Mesenchymal stem cell (in vitro differentiated cells and primary cell): ENCODE data around the gene PEX5L.

ENCODE experiments used
- DNase-seq: peaks from one replicate; pipeline ENCODE4 v3.0.0-alpha.2; 2013
- H2AFZ ChIP-seq: one replicate; pipeline ENCODE4 v1.6.1; 2013; ENCODE audit warnings: low read depth, mild to moderate bottlenecking, control low read depth, inconsistent platforms, low read length, moderate library complexity
- H2AK5ac ChIP-seq: 2 replicates; pipeline ENCODE4 v1.6.1; 2013; ENCODE audit warnings: low read length, moderate library complexity, mild to moderate bottlenecking, inconsistent platforms; ENCODE audit not compliant: severe bottlenecking
- H2BK120ac ChIP-seq: one replicate; pipeline ENCODE4 v1.6.1; 2013; ENCODE audit warnings: low read depth, mild to moderate bottlenecking, inconsistent platforms, low read length, moderate library complexity
- H2BK12ac ChIP-seq, 2 experiments: one replicate each; pipeline ENCODE4 v1.6.1; 2013; ENCODE audit warnings: inconsistent platforms in 2 of 2, low read length in 2 of 2, mild to moderate bottlenecking in 2 of 2, moderate library complexity in 2 of 2, control low read depth in 1 of 2
- H2BK15ac ChIP-seq: one replicate; pipeline ENCODE4 v1.6.1; 2013; ENCODE audit warnings: mild to moderate bottlenecking, low read depth, inconsistent platforms; ENCODE audit not compliant: poor library complexity, severe bottlenecking
- H2BK5ac ChIP-seq: 2 replicates; pipeline ENCODE4 v1.6.1; 2013; ENCODE audit warnings: low read depth, mild to moderate bottlenecking, low read length, control low read depth, inconsistent platforms; ENCODE audit not compliant: poor library complexity, severe bottlenecking
- H3K14ac ChIP-seq, 2 experiments: one replicate each; pipeline ENCODE4 v1.6.1; 2013; ENCODE audit warnings: inconsistent platforms in 2 of 2, low read length in 2 of 2, control low read depth in 1 of 2, mild to moderate bottlenecking in 1 of 2, moderate library complexity in 1 of 2
- H3K18ac ChIP-seq, 2 experiments: one replicate each; pipeline ENCODE4 v1.6.1; 2013; ENCODE audit warnings: inconsistent platforms in 2 of 2, low read length in 2 of 2, control low read depth in 1 of 2, low read depth in 1 of 2, mild to moderate bottlenecking in 1 of 2
- H3K23ac ChIP-seq, 2 experiments: one replicate each; pipeline ENCODE4 v1.6.1; 2013; ENCODE audit warnings: inconsistent platforms in 2 of 2, low read length in 2 of 2, mild to moderate bottlenecking in 2 of 2, moderate library complexity in 2 of 2, control low read depth in 1 of 2
- H3K27ac ChIP-seq: 2 replicates; pipeline ENCODE4 v1.5.1; 2013; ENCODE audit warnings: mild to moderate bottlenecking, moderate library complexity, low read length, control low read depth, inconsistent platforms; ENCODE audit not compliant: poor library complexity, severe bottlenecking
- H3K27me3 ChIP-seq, 2 experiments: 2 replicates each; pipeline versions ENCODE4 v1.6.1 to v1.7.0; 2013; ENCODE audit warnings: low read length in 2 of 2, mild to moderate bottlenecking in 2 of 2, moderate library complexity in 2 of 2, control low read depth in 1 of 2, inconsistent platforms in 1 of 2; ENCODE audit not compliant: control insufficient read depth in 1 of 2, insufficient read depth in 1 of 2
- H3K36me3 ChIP-seq, 2 experiments: 2 replicates each; pipeline versions ENCODE4 v1.6.1 to v1.7.0; 2013; ENCODE audit warnings: low read length in 2 of 2, control low read depth in 1 of 2, inconsistent platforms in 1 of 2, low read depth in 1 of 2, mild to moderate bottlenecking in 1 of 2; ENCODE audit not compliant: insufficient read depth in 2 of 2, control insufficient read depth in 1 of 2
- H3K4ac ChIP-seq, 2 experiments: one replicate each; pipeline ENCODE4 v1.6.1; 2013; ENCODE audit warnings: inconsistent platforms in 2 of 2, low read length in 2 of 2, mild to moderate bottlenecking in 2 of 2, moderate library complexity in 2 of 2, control low read depth in 1 of 2, low read depth in 1 of 2
- H3K4me1 ChIP-seq: 2 replicates; pipeline ENCODE4 v1.6.1; 2013; ENCODE audit warnings: low read depth, low read length, control low read depth; ENCODE audit not compliant: control insufficient read depth, insufficient read depth
- H3K4me2 ChIP-seq: 2 replicates; pipeline ENCODE4 v1.6.1; 2013; ENCODE audit warnings: low read length, mild to moderate bottlenecking, inconsistent platforms; ENCODE audit not compliant: poor library complexity, severe bottlenecking
- H3K4me3 ChIP-seq, 2 experiments: 2 replicates each; pipeline versions ENCODE4 v1.5.1 to v1.7.0; 2013; ENCODE audit warnings: low read length in 2 of 2, mild to moderate bottlenecking in 2 of 2, control low read depth in 1 of 2, low read depth in 1 of 2; ENCODE audit not compliant: insufficient read depth in 1 of 2
- H3K79me1 ChIP-seq: replicated peaks from 2 replicates; pipeline ENCODE4 v1.6.1; 2013; ENCODE audit warnings: mild to moderate bottlenecking, control low read depth, low read length, inconsistent platforms; ENCODE audit not compliant: poor library complexity, severe bottlenecking
- H3K9ac ChIP-seq: 2 replicates; pipeline ENCODE4 v1.7.0; 2013; ENCODE audit warnings: mild to moderate bottlenecking, low read length, moderate library complexity
- H3K9me3 ChIP-seq: 2 replicates; pipeline ENCODE4 v1.7.0; 2013; ENCODE audit warnings: mild to moderate bottlenecking, low read length; ENCODE audit not compliant: control insufficient read depth
- H4K8ac ChIP-seq: one replicate; pipeline ENCODE4 v1.6.1; 2013; ENCODE audit warnings: inconsistent platforms, mild to moderate bottlenecking, low read length, moderate library complexity
- H4K91ac ChIP-seq: one replicate; pipeline ENCODE4 v1.6.1; 2013; ENCODE audit warnings: mild to moderate bottlenecking, low read length, inconsistent platforms
- WGBS: methylation state at CpG from one replicate; pipeline ENCODE4 v1.1.7; 2013; ENCODE audit warnings: mixed read lengths; 5-methylcytosine and 5-hydroxymethylcytosine counted together

The PEX5L gene

GRCh38 chr3:179885950-179886349 is 150.8 kb downstream of the PEX5L start:
- Histone ChIP-seq H2BK120ac (no peak overlapping the region), H2BK12ac (no peak overlapping the region), H4K8ac (no peak overlapping the region), H3K23ac (no peak overlapping the region), H3K9ac (no peak overlapping the region), H3K4ac (no peak overlapping the region), H3K4me1 (no peaks in the 10 kb centered on the region), H4K91ac (no peak overlapping the region), H2AK5ac (no peak overlapping the region), H3K9me3 (no peaks in the 10 kb centered on the region), H3K27me3 (no peaks in the 10 kb centered on the region), H2AFZ (no peak overlapping the region), H2BK5ac (no peak overlapping the region), H3K14ac (no peak overlapping the region), H3K18ac (no peak overlapping the region), H3K4me2 (no peak overlapping the region), H3K79me1 (no peaks in the 10 kb centered on the region), H3K36me3 (no peaks in the 10 kb centered on the region), H3K27ac (no peak overlapping the region), H2BK15ac (no peak overlapping the region), H3K4me3 (no peak overlapping the region)
- no peak for DNase-seq
- 60% methylated on average over 1 of the region's 2 CpGs for WGBS

GRCh38 chr3:179884136-179884535 is 152.6 kb downstream of the PEX5L start:
- WGBS = no CpG with 5 or more reads among the region's 1 CpG
- H2BK120ac ChIP-seq = no peak overlapping the region

GRCh38 chr3:179882292-179882691 is 154.4 kb downstream of the PEX5L start:
- Histone ChIP-seq H2BK12ac (no peak overlapping the region), H2BK120ac (no peak overlapping the region), H3K4me2 (no peak overlapping the region), H3K23ac (no peak overlapping the region), H3K36me3 (no peaks in the 10 kb centered on the region), H3K27me3 (no peaks in the 10 kb centered on the region), H2BK15ac (no peak overlapping the region), H2BK5ac (no peak overlapping the region), H3K4me1 (no peaks in the 10 kb centered on the region), H2AK5ac (no peak overlapping the region), H3K4me3 (no peak overlapping the region), H3K9me3 (no peaks in the 10 kb centered on the region), H3K4ac (no peak overlapping the region), H4K91ac (no peak overlapping the region), H3K9ac (no peak overlapping the region), H3K79me1 (no peaks in the 10 kb centered on the region), H2AFZ (no peak overlapping the region), H3K18ac (no peak overlapping the region), H3K27ac (no peak overlapping the region), H3K14ac (no peak overlapping the region), H4K8ac (no peak overlapping the region)
- 13% methylated on average over 2 of the region's 2 CpGs for WGBS
- no peak for DNase-seq

More at GRCh38 chr3:179884136-179884535, 152.6 kb downstream of the PEX5L start:
- Histone ChIP-seq H3K23ac (no peak overlapping the region), H3K79me1 (no peaks in the 10 kb centered on the region), H2BK12ac (no peak overlapping the region), H2BK15ac (no peak overlapping the region), H3K18ac (no peak overlapping the region), H2AFZ (no peak overlapping the region), H3K36me3 (no peaks in the 10 kb centered on the region), H2AK5ac (no peak overlapping the region), H3K9me3 (no peaks in the 10 kb centered on the region), H4K91ac (no peak overlapping the region), H3K4ac (no peak overlapping the region), H3K27ac (no peak overlapping the region), H3K4me3 (no peak overlapping the region), H3K4me2 (no peak overlapping the region), H3K4me1 (no peaks in the 10 kb centered on the region), H3K14ac (no peak overlapping the region), H3K27me3 (no peaks in the 10 kb centered on the region), H2BK5ac (no peak overlapping the region), H3K9ac (no peak overlapping the region), H4K8ac (no peak overlapping the region)
- no peak for DNase-seq

- no peaks in the 10 kb centered on the region for H3K79me1 ChIP-seq
- H2BK5ac ChIP-seq = no peak overlapping the region
- H4K8ac ChIP-seq = no peak overlapping the region
- H3K18ac ChIP-seq = no peak overlapping the region
- H2BK15ac ChIP-seq = no peak overlapping the region
- no peak overlapping the region for H3K27ac ChIP-seq
- no peak overlapping the region for H2BK120ac ChIP-seq
- WGBS = 50% methylated on average over 2 of the region's 2 CpGs
- no peak overlapping the region for H3K4ac ChIP-seq
- H4K91ac ChIP-seq = no peak overlapping the region
- no peak overlapping the region for H2BK12ac ChIP-seq
- no peaks in the 10 kb centered on the region for H3K27me3 ChIP-seq
- no peak overlapping the region for H3K23ac ChIP-seq
- no peaks in the 10 kb centered on the region for H3K4me1 ChIP-seq
- no peaks in the 10 kb centered on the region for H3K9me3 ChIP-seq
- H2AK5ac ChIP-seq = no peak overlapping the region
- no peak overlapping the region for H2AFZ ChIP-seq
- H3K4me3 ChIP-seq = no peak overlapping the region
- no peaks in the 10 kb centered on the region for H3K36me3 ChIP-seq
- H3K14ac ChIP-seq = no peak overlapping the region
- no peak for DNase-seq
- H3K9ac ChIP-seq = no peak overlapping the region
- H3K4me2 ChIP-seq = no peak overlapping the region
Observed at GRCh38 chr3:179881791-179882190, 154.9 kb downstream of the PEX5L start.
